GM18517 (cell line): ENCODE measurements around the gene SLC41A3.
"Not testable (repeated sequence)": the region's sequence is repeated elsewhere in the genome, so short reads cannot be mapped to it uniquely, and the experiment has no call there.

Experiments used
- ATAC-seq: cut with Tn5 transposase; IDR thresholded peaks from one replicate; pipeline ENCODE4 v1.9.1; 2021; ENCODE audit warnings: mild to moderate bottlenecking, moderate library complexity; ENCODE audit not compliant: unreplicated experiment

The SLC41A3 gene

GRCh38 chr3:126005951-126006350 is 78.0 kb downstream of the SLC41A3 start:
- no peak for ATAC-seq

- no peak for ATAC-seq
These were observed 79.2 kb downstream of the SLC41A3 start for GRCh38 chr3:126004692-126005091.

GRCh38 chr3:126004217-126004616 is 79.7 kb downstream of the SLC41A3 start:
- ATAC-seq = no peak

GRCh38 chr3:126003447-126004190 is 80.3 kb downstream of the SLC41A3 start:
- no peak for ATAC-seq

- ATAC-seq = no peak
These were observed 81.7 kb downstream of the SLC41A3 start for GRCh38 chr3:126002189-126002588.

GRCh38 chr3:125996751-125997150 is 87.2 kb downstream of the SLC41A3 start:
- ATAC-seq = not testable (repeated sequence)

- ATAC-seq = no peak
These were observed 93.5 kb downstream of the SLC41A3 start for GRCh38 chr3:125990253-125990970.

- not testable (repeated sequence) for ATAC-seq
These were observed 99.0 kb downstream of the SLC41A3 start for GRCh38 chr3:125984951-125985350.

GRCh38 chr3:125977104-125977503 is 106.8 kb downstream of the SLC41A3 start:
- ATAC-seq = not testable (repeated sequence)

GRCh38 chr3:125976003-125976390 is 107.9 kb downstream of the SLC41A3 start:
- ATAC-seq = not testable (repeated sequence)

GRCh38 chr3:125975245-125976002 is 108.5 kb downstream of the SLC41A3 start:
- ATAC-seq = not testable (repeated sequence)

GRCh38 chr3:125971997-125972944 is 111.7 kb downstream of the SLC41A3 start:
- not testable (repeated sequence) for ATAC-seq

- not testable (repeated sequence) for ATAC-seq
These were observed 115.0 kb downstream of the SLC41A3 start, which contains the start of gene ROPN1B for GRCh38 chr3:125968701-125969592. TSS of gene ROPN1B (plus strand) at chr3:125969178. CDS start at chr3:125972055, 2,877 bp downstream.

GRCh38 chr3:125968121-125968520 is 115.8 kb downstream of the SLC41A3 start:
- ATAC-seq = not testable (repeated sequence)

- no peak for ATAC-seq
These were observed 116.8 kb downstream of the SLC41A3 start for GRCh38 chr3:125967156-125967555.

- ATAC-seq = no peak
These were observed 118.4 kb downstream of the SLC41A3 start for GRCh38 chr3:125965505-125965904.

- not testable (repeated sequence) for ATAC-seq
These were observed 120.1 kb downstream of the SLC41A3 start for GRCh38 chr3:125963834-125964233.

- ATAC-seq = no peak
These were observed 122.7 kb downstream of the SLC41A3 start for GRCh38 chr3:125961289-125961589.
